Measurements from ENCODE around the gene SORD. TPM values are rescaled to one million over a fixed set of nuclear protein-coding genes. Genes with fewer than 3 reads are reported as not detected.
A peak's percentile ranks its signal among the peaks of the same experiment; 100 is the strongest.
"Not testable (repeated sequence)": the region's sequence is repeated elsewhere in the genome, so short reads cannot be mapped to it uniquely, and the experiment has no call there.

The SORD gene
- total RNA-seq, 1 experiment from 2014 or later = 27.7 TPM

DNA sequence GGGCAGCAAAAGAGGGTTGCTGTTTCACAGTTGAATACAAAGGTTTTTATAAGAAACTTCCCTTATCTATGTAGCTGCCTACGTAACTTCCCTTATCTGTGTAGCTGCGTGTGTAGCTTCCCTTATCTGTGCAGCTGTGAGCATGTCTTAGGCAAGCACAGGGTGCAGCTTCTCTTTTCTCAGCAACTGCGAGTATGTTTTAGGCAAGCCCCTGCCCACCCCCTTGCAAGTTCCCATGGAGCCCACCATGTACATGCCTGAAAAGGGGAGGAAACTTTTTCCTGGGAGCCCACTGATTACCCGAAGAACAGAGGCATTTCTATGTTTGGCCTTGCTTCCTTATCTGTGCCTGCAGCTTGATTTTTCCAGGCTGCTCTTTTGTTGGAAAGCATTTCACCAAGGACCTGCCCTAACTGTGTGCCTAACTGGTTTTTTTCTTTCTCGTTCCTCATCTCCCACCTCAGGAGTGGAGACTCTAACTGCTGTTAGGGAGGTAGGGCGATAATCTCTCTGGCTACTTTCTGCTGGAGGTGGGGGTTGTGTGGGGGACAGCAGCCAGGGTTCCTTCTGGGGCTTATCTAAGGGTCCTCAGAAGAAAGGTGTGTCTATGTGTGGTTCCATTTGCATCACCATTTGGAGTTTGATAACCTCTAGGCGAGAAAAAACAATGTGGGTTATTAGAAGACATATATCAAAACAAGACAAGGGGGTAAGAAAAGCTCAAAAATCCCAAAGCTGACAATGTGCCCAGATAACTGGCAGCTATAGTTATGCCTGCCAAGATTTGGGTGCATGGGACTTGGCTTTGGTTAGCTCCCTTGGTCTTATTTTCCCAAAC, 26.0 kb downstream of the SORD start:
- H3K9me3 Mint-ChIP-seq (ENCODE audit: unreplicated experiment) = no peaks in the 10 kb centered on the region
- H3K27me3 Mint-ChIP-seq (ENCODE audit: insufficient read depth, unreplicated experiment) = no peaks in the 10 kb centered on the region
- no peaks in the 10 kb centered on the region for H3K4me1 Mint-ChIP-seq (ENCODE audit: insufficient read depth, unreplicated experiment)
- POLR2A ChIA-PET = no interaction called here
- BruUV-seq (replicated peaks) = no TSS peak
- CTCF ChIA-PET = interaction anchor here (0.6 to 1.2 kb wide), 2 partner anchors 11 to 80 kb away, joined by 3 to 4 read pairs; no protein-coding TSS in a partner anchor
- no peak overlapping the region for H3K27ac Mint-ChIP-seq (ENCODE audit: low read depth, unreplicated experiment)
- intact Hi-C loops (cut with micrococcal nuclease) = no loop called here
- no peak for TF ChIP-seq CTCF (IDR thresholded peaks at IDR 0.05; ENCODE audit: unreplicated experiment)
- H3K36me3 Mint-ChIP-seq (ENCODE audit: insufficient read depth, unreplicated experiment) = peaks cover 21% of the 10 kb centered on the region
- DNase-seq (ENCODE audit: unreplicated experiment) = no peak
- H3K4me3 Mint-ChIP-seq (ENCODE audit: unreplicated experiment) = no peak overlapping the region

DNA sequence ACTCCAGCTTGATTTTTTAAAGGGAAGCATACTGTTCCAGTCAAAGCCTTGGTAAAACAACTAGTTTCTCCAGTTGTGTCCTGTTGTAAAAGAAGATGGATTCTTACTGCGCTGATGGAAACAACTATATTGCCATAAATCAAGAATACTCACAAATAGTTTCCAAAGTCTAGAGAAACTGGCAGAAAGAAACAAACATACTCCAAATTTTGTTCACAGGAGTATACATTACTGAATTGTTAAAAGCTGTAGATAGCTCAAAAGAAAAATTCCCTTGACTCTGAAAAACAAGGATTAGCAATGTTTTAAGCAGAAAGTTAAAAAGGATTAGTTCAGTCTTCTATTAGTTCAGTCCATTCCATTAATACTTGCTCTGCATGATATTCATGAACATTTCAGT, 27.6 kb downstream of the SORD start:
- BruUV-seq (replicated peaks) = no TSS peak
- no peak for TF ChIP-seq CTCF (IDR thresholded peaks at IDR 0.05; ENCODE audit: unreplicated experiment)
- Mint-ChIP-seq H3K4me1 (ENCODE audit: insufficient read depth, unreplicated experiment) (no peaks in the 10 kb centered on the region), H3K9me3 (ENCODE audit: unreplicated experiment) (no peaks in the 10 kb centered on the region), H3K4me3 (ENCODE audit: unreplicated experiment) (no peak overlapping the region), H3K27me3 (ENCODE audit: insufficient read depth, unreplicated experiment) (no peaks in the 10 kb centered on the region), H3K36me3 (ENCODE audit: insufficient read depth, unreplicated experiment) (peaks cover 14% of the 10 kb centered on the region), H3K27ac (ENCODE audit: low read depth, unreplicated experiment) (no peak overlapping the region)
- ChIA-PET CTCF (interaction anchor here (1.2 kb wide), 1 partner anchor 68 kb away, joined by 3 read pairs; no protein-coding TSS in a partner anchor), POLR2A (no interaction called here)
- intact Hi-C loops (cut with micrococcal nuclease) = no loop called here
- no peak for DNase-seq (ENCODE audit: unreplicated experiment)

DNA sequence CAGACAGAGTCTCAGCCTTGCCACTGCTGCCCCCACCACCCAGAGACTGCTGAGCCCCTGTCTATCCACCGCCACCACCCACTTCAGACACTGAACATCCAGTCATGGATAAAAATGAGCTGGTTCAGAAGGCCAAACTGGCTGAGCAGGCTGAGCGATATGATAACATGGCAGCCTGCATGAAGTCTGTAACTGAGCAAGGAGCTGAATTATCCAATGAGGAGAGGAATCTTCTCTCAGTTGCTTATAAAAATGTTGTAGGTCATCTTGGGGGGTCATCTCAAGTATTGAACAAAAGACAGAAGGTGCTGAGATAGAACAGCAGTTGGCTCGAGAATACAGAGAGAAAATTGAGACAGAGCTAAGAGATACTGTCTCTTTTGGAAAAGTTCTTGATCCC, 29.7 kb downstream of the SORD start:
- H3K4me3 Mint-ChIP-seq (ENCODE audit: unreplicated experiment); intact Hi-C loops (cut with micrococcal nuclease): not testable (repeated sequence)

DNA sequence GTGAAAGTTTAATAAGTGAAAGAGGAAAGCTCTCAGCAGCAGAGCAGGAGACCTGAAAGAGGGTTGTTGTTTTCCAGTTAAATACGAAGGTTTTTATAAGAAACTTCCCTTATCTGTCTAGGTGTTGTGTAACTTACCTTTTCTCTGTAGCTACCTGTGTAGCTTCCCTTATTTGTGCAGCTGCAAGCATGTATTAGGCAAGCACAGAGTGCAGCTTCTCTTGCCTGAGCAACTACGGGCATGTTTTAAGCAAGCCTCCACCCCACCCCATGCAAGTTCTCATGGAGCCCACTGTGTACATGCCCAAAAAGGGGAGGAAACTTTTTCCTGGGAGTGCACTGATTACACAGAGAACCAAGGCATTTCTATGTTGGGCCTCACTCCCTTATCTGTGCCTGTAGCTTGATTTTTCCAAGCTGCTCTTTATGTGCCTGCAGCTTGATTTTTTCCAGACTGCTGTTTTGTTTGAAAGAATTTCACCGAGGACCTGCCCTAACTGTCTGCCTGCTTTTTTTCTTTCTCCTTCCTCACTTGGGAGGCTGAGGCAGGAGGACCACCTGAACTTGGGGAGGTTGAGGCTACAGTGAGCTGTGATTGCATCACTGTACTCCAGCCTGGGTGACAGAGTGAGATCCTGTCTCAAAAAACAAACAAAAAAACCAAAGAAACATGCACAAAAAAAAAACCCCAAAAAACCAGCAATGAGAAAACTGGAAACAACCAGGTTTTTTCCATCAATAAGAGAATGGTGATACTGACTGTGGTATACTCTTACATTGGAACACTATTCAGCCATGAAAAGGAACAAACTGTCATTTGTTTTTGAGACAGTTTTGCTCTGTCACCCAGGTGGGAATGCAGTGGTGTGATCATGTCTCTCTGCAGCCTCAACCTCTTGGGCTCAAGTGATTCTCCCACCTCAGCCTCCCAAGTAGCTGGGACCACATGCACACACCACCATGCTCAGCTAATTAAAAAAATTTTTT, 36.0 kb downstream of the SORD start:
- H3K9me3 Mint-ChIP-seq (ENCODE audit: unreplicated experiment); CTCF ChIA-PET; H3K4me3 Mint-ChIP-seq (ENCODE audit: unreplicated experiment); intact Hi-C loops (cut with micrococcal nuclease); BruUV-seq (replicated peaks); H3K27ac Mint-ChIP-seq (ENCODE audit: low read depth, unreplicated experiment); H3K4me1 Mint-ChIP-seq (ENCODE audit: insufficient read depth, unreplicated experiment); H3K27me3 Mint-ChIP-seq (ENCODE audit: insufficient read depth, unreplicated experiment): not testable (repeated sequence)
- peaks cover 18% of the 10 kb centered on the region for H3K36me3 Mint-ChIP-seq (ENCODE audit: insufficient read depth, unreplicated experiment)
- peak; percentile 20 for DNase-seq (ENCODE audit: unreplicated experiment)
- POLR2A ChIA-PET = interaction anchor here (0.6 to 1.0 kb wide), 2 partner anchors 35 to 163 kb away, joined by 3 read pairs; partner anchors contain the start of gene SORD

More for the DNA sequence above, 29.7 kb downstream of the SORD start:
- CTCF ChIA-PET; H3K9me3 Mint-ChIP-seq (ENCODE audit: unreplicated experiment); H3K4me1 Mint-ChIP-seq (ENCODE audit: insufficient read depth, unreplicated experiment); DNase-seq (ENCODE audit: unreplicated experiment); H3K27ac Mint-ChIP-seq (ENCODE audit: low read depth, unreplicated experiment); H3K27me3 Mint-ChIP-seq (ENCODE audit: insufficient read depth, unreplicated experiment); BruUV-seq (replicated peaks): not testable (repeated sequence)
- POLR2A ChIA-PET = interaction anchor here (0.6 kb wide), 1 partner anchor 145 kb away, joined by 3 read pairs; no protein-coding TSS in a partner anchor
- peaks cover 14% of the 10 kb centered on the region for H3K36me3 Mint-ChIP-seq (ENCODE audit: insufficient read depth, unreplicated experiment)

- not testable (repeated sequence) for H3K27me3 Mint-ChIP-seq (ENCODE audit: insufficient read depth, unreplicated experiment); BruUV-seq (replicated peaks); DNase-seq (ENCODE audit: unreplicated experiment)
Measured at GRCh38 chr15:45062301-45062700, 39.3 kb downstream of the SORD start.

More at GRCh38 chr15:45062301-45062700, 39.3 kb downstream of the SORD start:
- POLR2A ChIA-PET; H3K4me3 Mint-ChIP-seq (ENCODE audit: unreplicated experiment); H3K4me1 Mint-ChIP-seq (ENCODE audit: insufficient read depth, unreplicated experiment); H3K9me3 Mint-ChIP-seq (ENCODE audit: unreplicated experiment); intact Hi-C loops (cut with micrococcal nuclease); CTCF ChIA-PET: not testable (repeated sequence)
- Mint-ChIP-seq H3K27ac (ENCODE audit: low read depth, unreplicated experiment) (peak overlapping the region; percentile 88), H3K36me3 (ENCODE audit: insufficient read depth, unreplicated experiment) (peaks cover 33% of the 10 kb centered on the region)

Data from MCF 10A (cell line).